ENCODE results near the gene ARCN1.

Gene ARCN1

DNA sequence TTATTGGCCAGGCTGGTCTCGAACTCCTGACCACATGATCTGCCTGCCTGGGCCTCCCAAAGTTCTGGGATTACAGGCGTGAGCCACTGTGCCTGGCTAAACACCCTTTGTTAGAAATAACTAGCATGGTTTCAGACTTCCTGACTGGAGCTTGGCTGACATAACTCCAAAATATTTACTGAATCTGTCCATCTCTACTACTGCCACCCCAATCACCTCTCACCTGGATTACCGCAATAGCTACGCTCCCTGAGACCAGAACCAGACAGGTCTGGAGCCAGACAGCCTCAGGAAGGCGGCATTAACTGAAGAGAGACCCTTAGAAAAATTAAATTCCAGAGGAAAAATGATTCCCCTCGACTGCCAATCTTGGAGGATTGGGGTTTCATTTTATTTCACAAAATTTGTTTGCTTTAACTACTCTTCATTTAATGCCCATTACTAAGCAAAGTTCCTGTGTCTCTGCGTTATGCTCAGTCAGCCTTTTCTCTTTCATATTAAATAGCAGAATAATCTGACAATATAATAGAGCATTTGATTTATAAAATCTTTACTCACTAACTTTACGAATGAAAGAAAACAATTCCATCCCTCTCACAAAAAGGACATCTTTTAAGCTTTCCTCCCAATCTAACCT is 28.1 kb upstream of the ARCN1 start (continued):
- TF ChIP-seq TSHZ2 (CRISPR knock-in tag; IDR thresholded peaks at IDR 0.05) (no peak), POU6F1 (CRISPR knock-in tag; IDR thresholded peaks at IDR 0.05; ENCODE audit: borderline replicate concordance, low read depth) (no peak)

DNA sequence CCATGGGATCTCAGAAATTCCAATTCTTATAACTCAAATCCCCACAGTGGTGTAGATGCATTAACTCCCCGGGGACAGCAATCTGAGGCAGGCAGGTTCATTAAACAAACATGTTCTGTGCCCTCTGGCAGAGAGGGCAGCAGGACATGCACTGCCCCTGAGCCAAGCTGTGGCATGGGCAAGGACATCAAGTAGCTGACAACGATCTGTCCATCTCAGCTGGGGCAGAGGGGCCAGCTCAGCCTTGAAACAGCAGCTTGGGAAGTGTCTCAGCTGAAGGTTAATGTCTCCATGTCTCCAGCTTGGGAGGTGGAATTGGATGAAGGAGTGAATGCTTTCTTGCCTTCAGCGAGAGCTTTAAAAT is 27.6 kb upstream of the ARCN1 start:
- ATAC-seq: no peak
- no peak for TF ChIP-seq PPARA (CRISPR knock-in tag; IDR thresholded peaks at IDR 0.05; ENCODE audit: borderline replicate concordance)
- no peak for TF ChIP-seq OSR1 (CRISPR knock-in tag; IDR thresholded peaks at IDR 0.05)
- no peak for TF ChIP-seq ZNF70 (CRISPR knock-in tag; IDR thresholded peaks at IDR 0.05)
- TF ChIP-seq ARNTL (CRISPR knock-in tag; IDR thresholded peaks at IDR 0.05; ENCODE audit: borderline replicate concordance, low read depth): no peak
- no peak for TF ChIP-seq ISL1 (CRISPR knock-in tag; IDR thresholded peaks at IDR 0.05)
- TF ChIP-seq, protein P1, sequence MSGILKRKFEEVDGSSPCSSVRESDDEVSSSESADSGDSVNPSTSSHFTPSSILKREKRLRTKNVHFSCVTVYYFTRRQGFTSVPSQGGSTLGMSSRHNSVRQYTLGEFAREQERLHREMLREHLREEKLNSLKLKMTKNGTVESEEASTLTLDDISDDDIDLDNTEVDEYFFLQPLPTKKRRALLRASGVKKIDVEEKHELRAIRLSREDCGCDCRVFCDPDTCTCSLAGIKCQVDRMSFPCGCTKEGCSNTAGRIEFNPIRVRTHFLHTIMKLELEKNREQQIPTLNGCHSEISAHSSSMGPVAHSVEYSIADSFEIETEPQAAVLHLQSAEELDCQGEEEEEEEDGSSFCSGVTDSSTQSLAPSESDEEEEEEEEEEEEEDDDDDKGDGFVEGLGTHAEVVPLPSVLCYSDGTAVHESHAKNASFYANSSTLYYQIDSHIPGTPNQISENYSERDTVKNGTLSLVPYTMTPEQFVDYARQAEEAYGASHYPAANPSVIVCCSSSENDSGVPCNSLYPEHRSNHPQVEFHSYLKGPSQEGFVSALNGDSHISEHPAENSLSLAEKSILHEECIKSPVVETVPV (CRISPR knock-in tag; IDR thresholded peaks at IDR 0.05): no peak
- no peak for TF ChIP-seq GLIS3 (CRISPR knock-in tag; IDR thresholded peaks at IDR 0.05)
- no peak for TF ChIP-seq POU6F1 (CRISPR knock-in tag; IDR thresholded peaks at IDR 0.05; ENCODE audit: borderline replicate concordance, low read depth)

GRCh38 chr11:118545533-118545932 is 26.7 kb upstream of the ARCN1 start:
- no peak for ATAC-seq

More at GRCh38 chr11:118545533-118545932, 26.7 kb upstream of the ARCN1 start:
- TF ChIP-seq TCF4 (CRISPR knock-in tag; IDR thresholded peaks at IDR 0.05; ENCODE audit: borderline replicate concordance) (no peak), ISL1 (CRISPR knock-in tag; IDR thresholded peaks at IDR 0.05) (no peak), ESRRG (CRISPR knock-in tag; IDR thresholded peaks at IDR 0.05) (no peak), PATZ1 (CRISPR knock-in tag; IDR thresholded peaks at IDR 0.05; ENCODE audit: borderline replicate concordance) (no peak), CSDC2 (CRISPR knock-in tag; IDR thresholded peaks at IDR 0.05) (no peak), TOX (CRISPR knock-in tag; IDR thresholded peaks at IDR 0.05; ENCODE audit: borderline replicate concordance) (no peak), GLIS3 (CRISPR knock-in tag; IDR thresholded peaks at IDR 0.05) (no peak), ZNF8 (CRISPR knock-in tag; IDR thresholded peaks at IDR 0.05) (no peak), SNAI2 (CRISPR knock-in tag; IDR thresholded peaks at IDR 0.05) (no peak), ZFP30 (CRISPR knock-in tag; IDR thresholded peaks at IDR 0.05) (no peak), ZNF565 (CRISPR knock-in tag; conservative IDR thresholded peaks at IDR 0.05; ENCODE audit: low read depth) (no peak), RARB (CRISPR knock-in tag; IDR thresholded peaks at IDR 0.05) (no peak), ZNF70 (CRISPR knock-in tag; IDR thresholded peaks at IDR 0.05) (no peak), ZC3H10 (CRISPR knock-in tag; IDR thresholded peaks at IDR 0.05) (no peak)
- TF ChIP-seq, protein P1 (CRISPR knock-in tag; IDR thresholded peaks at IDR 0.05): no peak
